NCI-H510A treated with DMSO at 0.1 percent for 48 hours (cell line): ENCODE data around the gene NTRK3.

Experiments
- DNase-seq: peaks from one replicate; lab custom pipeline; 2025; lab: John Stamatoyannopoulos, UW

The NTRK3 gene

GRCh38 chr15:88256279-88257230, at the start of gene NTRK3:
Gene NTRK3, minus strand, starts transcription at chr15:88256739. Its CDS starts 586 bp downstream, at chr15:88256153.
- peak; percentile 7 for DNase-seq

- DNase-seq, result no peak
Observed at GRCh38 chr15:88303395-88303794, 46.9 kb upstream of the NTRK3 start.

- no peak for DNase-seq
Observed at GRCh38 chr15:88302373-88302772, 45.8 kb upstream of the NTRK3 start.

GRCh38 chr15:88301311-88301710, 44.8 kb upstream of the NTRK3 start:
- no peak for DNase-seq

- no peak for DNase-seq
Observed at GRCh38 chr15:88300861-88301260, 44.3 kb upstream of the NTRK3 start.

- DNase-seq, result no peak
Observed at GRCh38 chr15:88300089-88300488, 43.5 kb upstream of the NTRK3 start.

- DNase-seq, result no peak
Observed at GRCh38 chr15:88299497-88299896, 43.0 kb upstream of the NTRK3 start.

- DNase-seq, result no peak
Observed at GRCh38 chr15:88288661-88289060, 32.1 kb upstream of the NTRK3 start.

- no peak for DNase-seq
Observed at GRCh38 chr15:88288206-88288605, 31.7 kb upstream of the NTRK3 start.

- no peak for DNase-seq
Observed at GRCh38 chr15:88284318-88284998, 27.9 kb upstream of the NTRK3 start.

- DNase-seq, result no peak
Observed at GRCh38 chr15:88282614-88283013, 26.1 kb upstream of the NTRK3 start.

- DNase-seq, result no peak
Observed at GRCh38 chr15:88276821-88277410, 20.4 kb upstream of the NTRK3 start.

- DNase-seq, result no peak
Observed at GRCh38 chr15:88275804-88276203, 19.3 kb upstream of the NTRK3 start.

- peak; percentile 32 for DNase-seq
Observed at GRCh38 chr15:88274553-88275460, 18.3 kb upstream of the NTRK3 start.

- DNase-seq, result no peak
Observed at GRCh38 chr15:88272421-88272820, 15.9 kb upstream of the NTRK3 start.

- DNase-seq, result no peak
Observed at GRCh38 chr15:88269356-88270062, 13.0 kb upstream of the NTRK3 start.

GRCh38 chr15:88267720-88268119, 11.2 kb upstream of the NTRK3 start:
- DNase-seq, result no peak

- DNase-seq, result no peak
Observed at GRCh38 chr15:88266170-88266569, 9.6 kb upstream of the NTRK3 start.

- DNase-seq, result no peak
Observed at GRCh38 chr15:88264622-88265021, 8.1 kb upstream of the NTRK3 start.

- no peak for DNase-seq
Observed at GRCh38 chr15:88262064-88262463, 5.5 kb upstream of the NTRK3 start.

- no peak for DNase-seq
Observed at GRCh38 chr15:88258093-88258641, 1.6 kb upstream of the NTRK3 start.
